Measurements from ENCODE around the gene STK11.

STK11 gene

DNA sequence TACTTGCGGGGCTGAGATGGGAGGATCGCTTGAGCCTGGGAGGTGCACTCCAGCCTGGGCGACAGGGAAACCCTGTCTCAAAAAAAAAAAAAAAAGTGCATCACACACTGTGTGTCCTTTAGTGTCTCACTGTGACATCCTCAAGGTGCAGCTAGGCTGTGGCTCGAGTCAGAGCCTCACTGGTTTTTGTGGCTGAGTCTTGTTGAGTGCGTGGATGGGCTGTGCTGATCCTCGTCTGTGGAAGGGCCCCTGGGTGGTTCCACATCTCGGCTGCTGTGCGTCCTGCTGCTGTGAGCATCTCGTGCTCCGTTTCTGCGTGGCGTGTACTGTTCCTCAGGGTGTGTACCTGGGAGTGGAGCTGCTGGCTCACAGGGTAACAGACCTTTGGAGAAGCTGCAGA, 11.2 kb downstream of the STK11 start:
- DNase-seq (ENCODE audit: extremely low spot score): no peak
- TF ChIP-seq CTCF (IDR thresholded peaks at IDR 0.05; ENCODE audit: control extremely low read depth, extremely low read depth, low read depth, missing control alignments): no peak
- ChIA-PET POLR2A (interaction anchor here (0.7 to 0.9 kb wide), 2 partner anchors 52 to 53 kb away, joined by 3 to 4 read pairs; partner anchors contain the start of gene CIRBP), CTCF (interaction anchor here (1.4 to 3.0 kb wide), 4 partner anchors 9 to 609 kb away, joined by 4 to 16 read pairs (median 4); no protein-coding TSS in a partner anchor)

GRCh38 chr19:1217366-1217765, 11.8 kb downstream of the STK11 start:
- TF ChIP-seq CTCF (IDR thresholded peaks at IDR 0.05; ENCODE audit: control extremely low read depth, extremely low read depth, low read depth, missing control alignments): no peak
- DNase-seq (ENCODE audit: extremely low spot score): no peak
- CTCF ChIA-PET: interaction anchor here (0.9 to 3.0 kb wide), 7 partner anchors 9 to 609 kb away, joined by 3 to 16 read pairs (median 4); no protein-coding TSS in a partner anchor
- POLR2A ChIA-PET: interaction anchor here (0.9 kb wide), 1 partner anchor 52 kb away, joined by 4 read pairs; the partner anchor contains the start of gene CIRBP

DNA sequence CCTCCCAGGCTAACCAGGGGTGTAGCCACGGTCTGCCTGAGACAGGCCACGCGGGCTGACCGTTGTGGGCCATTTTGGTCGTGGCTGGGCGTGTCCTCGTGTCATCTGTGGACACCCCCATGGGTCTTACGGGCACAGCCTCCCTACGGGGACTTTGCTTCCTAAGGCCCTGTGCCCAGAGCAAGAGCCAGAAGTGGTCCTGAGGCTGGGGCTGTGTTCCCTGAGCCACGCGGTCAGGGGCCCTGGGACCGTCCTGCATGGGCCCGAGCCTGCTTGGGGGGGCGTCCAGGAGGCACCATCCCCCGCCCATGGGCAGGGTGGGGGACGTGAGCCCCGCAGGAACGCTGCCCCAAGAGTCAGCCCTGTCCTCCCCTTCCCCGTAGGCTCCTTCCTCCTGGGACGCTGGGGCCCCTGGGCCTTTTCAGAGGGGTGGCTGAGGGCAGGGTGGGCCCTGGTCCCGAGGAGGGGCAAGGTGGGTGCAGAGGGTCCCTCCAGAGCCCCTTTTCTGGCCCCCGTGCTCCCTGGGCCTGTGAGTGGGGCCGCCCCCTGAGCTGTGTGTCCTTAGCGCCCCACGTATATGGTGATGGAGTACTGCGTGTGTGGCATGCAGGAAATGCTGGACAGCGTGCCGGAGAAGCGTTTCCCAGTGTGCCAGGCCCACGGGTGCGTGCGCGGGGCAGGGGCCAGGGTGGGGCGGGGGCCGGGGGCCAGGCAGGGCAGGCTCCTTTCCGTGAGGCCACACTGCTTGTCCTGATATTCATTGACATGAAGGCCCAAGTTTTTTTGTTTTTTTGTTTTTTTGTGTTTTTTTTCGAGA, 13.4 kb downstream of the STK11 start:
- ChIA-PET POLR2A (no interaction called here), CTCF (interaction anchor here (1.0 to 3.0 kb wide), 4 partner anchors 8 to 105 kb away, joined by 3 to 16 read pairs (median 5); no protein-coding TSS in a partner anchor)
- DNase-seq (ENCODE audit: extremely low spot score): no peak
- TF ChIP-seq CTCF (IDR thresholded peaks at IDR 0.05; ENCODE audit: control extremely low read depth, extremely low read depth, low read depth, missing control alignments): no peak

- TF ChIP-seq CTCF (IDR thresholded peaks at IDR 0.05; ENCODE audit: control extremely low read depth, extremely low read depth, low read depth, missing control alignments): no peak
- ChIA-PET POLR2A (no interaction called here), CTCF (interaction anchor here (1.2 to 1.9 kb wide), 3 partner anchors 9 to 107 kb away, joined by 3 to 5 read pairs (median 5); no protein-coding TSS in a partner anchor)
- DNase-seq (ENCODE audit: extremely low spot score): no peak
Measured at GRCh38 chr19:1219786-1220476, 14.4 kb downstream of the STK11 start.

DNA sequence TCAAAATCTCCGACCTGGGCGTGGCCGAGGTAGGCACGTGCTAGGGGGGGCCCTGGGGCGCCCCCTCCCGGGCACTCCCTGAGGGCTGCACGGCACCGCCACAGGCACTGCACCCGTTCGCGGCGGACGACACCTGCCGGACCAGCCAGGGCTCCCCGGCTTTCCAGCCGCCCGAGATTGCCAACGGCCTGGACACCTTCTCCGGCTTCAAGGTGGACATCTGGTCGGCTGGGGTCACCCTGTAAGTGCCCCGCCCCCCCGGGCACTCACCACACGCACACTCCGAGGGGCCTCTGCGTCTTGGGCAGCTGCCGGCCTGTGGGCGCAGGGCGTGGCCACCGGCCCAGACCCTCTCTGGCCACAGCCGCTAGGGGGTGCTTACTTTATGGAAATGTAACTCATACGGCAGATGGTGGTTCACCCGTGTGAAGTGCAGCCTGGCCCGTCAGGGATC, 14.9 kb downstream of the STK11 start:
- DNase-seq (ENCODE audit: extremely low spot score): no peak
- POLR2A ChIA-PET: no interaction called here
- TF ChIP-seq CTCF (IDR thresholded peaks at IDR 0.05; ENCODE audit: control extremely low read depth, extremely low read depth, low read depth, missing control alignments): no peak
- CTCF ChIA-PET: interaction anchor here (1.0 to 1.9 kb wide), 4 partner anchors 12 to 107 kb away, joined by 3 to 5 read pairs (median 4); partner anchors contain the start of gene CBARP
